Sigmoid colon (tissue), 3 donors: Measurements from ENCODE around the gene IL1RAPL1.

Experiments
- POLR2A ChIP-seq, 2 donors: fragments of 450-650 bp; IDR thresholded peaks; one replicate each; pipeline ENCODE4 v1.6.1; 2016; ENCODE audit warnings: antibody characterized with exemption in 2 of 2, mild to moderate bottlenecking in 2 of 2, moderate library complexity in 2 of 2
- TF ChIP-seq, protein P1 (sequence below), 4 experiments: fragments of 450-650 bp in 3 of 4; fragments of 200-600 bp in 1 of 4; IDR thresholded peaks; one replicate each; pipeline ENCODE4 v1.5.1; 2016 to 2019; ENCODE audit warnings: antibody characterized with exemption in 4 of 4, mild to moderate bottlenecking in 3 of 4, moderate library complexity in 2 of 4

DNA sequence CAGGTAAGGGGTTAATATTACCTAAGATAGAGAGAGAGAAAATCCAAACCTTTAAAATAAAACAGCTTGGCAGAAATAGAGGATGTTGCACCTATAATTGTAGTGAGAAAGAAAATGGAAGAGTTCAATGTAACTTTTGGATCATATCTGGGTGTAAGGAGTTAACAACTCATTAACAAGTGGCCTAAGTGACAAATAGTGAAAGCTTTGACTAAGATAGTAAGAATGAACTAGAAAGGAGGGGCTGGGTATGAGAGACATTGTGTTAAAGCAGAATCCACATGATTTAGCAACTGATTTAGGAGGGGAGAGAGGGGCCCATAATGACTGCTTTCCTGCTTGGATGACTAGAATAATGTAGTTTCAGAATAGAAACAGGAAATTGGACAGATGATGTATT lies 761.0 kb downstream of the IL1RAPL1 start:
- TF ChIP-seq, protein P1, sequence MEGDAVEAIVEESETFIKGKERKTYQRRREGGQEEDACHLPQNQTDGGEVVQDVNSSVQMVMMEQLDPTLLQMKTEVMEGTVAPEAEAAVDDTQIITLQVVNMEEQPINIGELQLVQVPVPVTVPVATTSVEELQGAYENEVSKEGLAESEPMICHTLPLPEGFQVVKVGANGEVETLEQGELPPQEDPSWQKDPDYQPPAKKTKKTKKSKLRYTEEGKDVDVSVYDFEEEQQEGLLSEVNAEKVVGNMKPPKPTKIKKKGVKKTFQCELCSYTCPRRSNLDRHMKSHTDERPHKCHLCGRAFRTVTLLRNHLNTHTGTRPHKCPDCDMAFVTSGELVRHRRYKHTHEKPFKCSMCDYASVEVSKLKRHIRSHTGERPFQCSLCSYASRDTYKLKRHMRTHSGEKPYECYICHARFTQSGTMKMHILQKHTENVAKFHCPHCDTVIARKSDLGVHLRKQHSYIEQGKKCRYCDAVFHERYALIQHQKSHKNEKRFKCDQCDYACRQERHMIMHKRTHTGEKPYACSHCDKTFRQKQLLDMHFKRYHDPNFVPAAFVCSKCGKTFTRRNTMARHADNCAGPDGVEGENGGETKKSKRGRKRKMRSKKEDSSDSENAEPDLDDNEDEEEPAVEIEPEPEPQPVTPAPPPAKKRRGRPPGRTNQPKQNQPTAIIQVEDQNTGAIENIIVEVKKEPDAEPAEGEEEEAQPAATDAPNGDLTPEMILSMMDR (IDR thresholded peaks at IDR 0.05), result no peak
- no peak for TF ChIP-seq POLR2A (IDR thresholded peaks at IDR 0.05)
